IMR-90 (cell line): ENCODE results near the gene OPCML. TPM values are rescaled to one million over a fixed set of nuclear protein-coding genes. Genes with fewer than 3 reads are reported as not detected.

Experiments
- ATAC-seq: fragments of 200-7000 bp; cut with Tn5 transposase; 2 replicates; pipeline ENCODE4 v1.9.1; 2020; ENCODE audit warnings: low read depth, mild to moderate bottlenecking, moderate library complexity
- BruUV-seq: library from RNA; stranded (reverse); fragments of 400-500 nt; replicated peaks from 2 replicates; lab custom pipeline; 2021; lab: Mats Ljungman, UMichigan
- CTCF ChIA-PET: fragments of 300-600 bp; formaldehyde crosslinking; extraction: SDS; loops from one replicate; lab custom pipeline; 2021; ENCODE audit warnings: antibody characterized with exemption; lab: Yijun Ruan, JAX
- POLR2A ChIA-PET: fragments of 300-600 bp; sonication (Branson Sonifier 250); formaldehyde crosslinking; loops from one replicate; lab custom pipeline; 2022; ENCODE audit warnings: antibody characterized with exemption; ENCODE audit not compliant: unreplicated experiment; lab: Charles Lee
- DNase-seq: peaks from one replicate; pipeline ENCODE4 v3.0.0; 2013
- H2AFZ ChIP-seq: replicated peaks from 2 replicates; pipeline ENCODE3; 2013; ENCODE audit warnings: low read length, mild to moderate bottlenecking; ENCODE audit not compliant: poor library complexity
- H2AK5ac ChIP-seq: 2 replicates; pipeline ENCODE4 v1.6.1; 2013; ENCODE audit warnings: low read depth, low read length, inconsistent platforms
- H2AK9ac ChIP-seq: replicated peaks from 2 replicates; pipeline ENCODE3; 2013; ENCODE audit warnings: mild to moderate bottlenecking, low read depth, low read length, moderate library complexity; ENCODE audit not compliant: poor library complexity
- H2BK120ac ChIP-seq: 2 replicates; pipeline ENCODE4 v1.6.1; 2013; ENCODE audit warnings: low read depth, low read length, inconsistent platforms
- H2BK15ac ChIP-seq: 3 replicates; pipeline ENCODE4 v1.6.1; 2013; ENCODE audit warnings: low read depth, low read length, inconsistent platforms
- H2BK20ac ChIP-seq: 2 replicates; pipeline ENCODE4 v1.6.1; 2013; ENCODE audit warnings: low read depth, mild to moderate bottlenecking, inconsistent platforms, low read length, moderate library complexity
- H2BK5ac ChIP-seq: 2 replicates; pipeline ENCODE4 v1.6.1; 2013; ENCODE audit warnings: mild to moderate bottlenecking, low read depth, low read length, inconsistent platforms; ENCODE audit not compliant: poor library complexity, severe bottlenecking
- H3K14ac ChIP-seq: replicated peaks from 2 replicates; pipeline ENCODE4 v1.6.1; 2013; ENCODE audit warnings: low read depth, low read length, inconsistent platforms
- H3K18ac ChIP-seq: 2 replicates; pipeline ENCODE4 v1.6.1; 2013; ENCODE audit warnings: low read depth, low read length, control low read depth
- H3K23ac ChIP-seq: 2 replicates; pipeline ENCODE4 v1.6.1; 2013; ENCODE audit warnings: low read depth, low read length, inconsistent platforms
- H3K27ac ChIP-seq: 2 replicates; pipeline ENCODE4 v1.5.1; 2013; ENCODE audit warnings: mild to moderate bottlenecking, control low read depth, low read length; ENCODE audit not compliant: insufficient read depth
- H3K27me3 ChIP-seq: 2 replicates; pipeline ENCODE4 v1.6.1; 2013; ENCODE audit warnings: low read length; ENCODE audit not compliant: control insufficient read depth, insufficient read depth
- H3K36me3 ChIP-seq: 2 replicates; pipeline ENCODE4 v1.6.1; 2013; ENCODE audit warnings: low read length, mixed read lengths; ENCODE audit not compliant: control insufficient read depth, insufficient read depth
- H3K4ac ChIP-seq: 2 replicates; pipeline ENCODE4 v1.6.1; 2013; ENCODE audit warnings: low read depth, low read length, inconsistent platforms
- H3K4me1 ChIP-seq: 2 replicates; pipeline ENCODE4 v1.6.1; 2013; ENCODE audit warnings: low read length, mixed read lengths; ENCODE audit not compliant: control insufficient read depth, insufficient read depth
- H3K4me2 ChIP-seq: 2 replicates; pipeline ENCODE4 v1.6.1; 2013; ENCODE audit warnings: low read depth, mild to moderate bottlenecking, control low read depth, low read length, moderate library complexity
- H3K4me3 ChIP-seq: 2 replicates; pipeline ENCODE4 v1.5.1; 2013; ENCODE audit warnings: low read depth, mild to moderate bottlenecking, control low read depth, low read length, moderate library complexity; ENCODE audit not compliant: insufficient read depth
- H3K56ac ChIP-seq: 2 replicates; pipeline ENCODE4 v1.6.1; 2013; ENCODE audit warnings: low read length, inconsistent platforms; ENCODE audit not compliant: insufficient read depth; ENCODE audit errors: extremely low read depth
- H3K79me1 ChIP-seq, 2 experiments: 2 replicates each; pipeline ENCODE4 v1.6.1; 2013; ENCODE audit warnings: low read length in 2 of 2, inconsistent platforms in 1 of 2, low read depth in 1 of 2
- H3K9ac ChIP-seq: 2 replicates; pipeline ENCODE4 v1.6.1; 2013; ENCODE audit warnings: low read depth, low read length, control low read depth
- H3K9me1 ChIP-seq: 2 replicates; pipeline ENCODE4 v1.6.1; 2013; ENCODE audit warnings: low read length, inconsistent platforms; ENCODE audit not compliant: insufficient read depth
- H3K9me3 ChIP-seq: 2 replicates; pipeline ENCODE4 v1.6.1; 2013; ENCODE audit warnings: low read length; ENCODE audit not compliant: control insufficient read depth, insufficient read depth
- H4K20me1 ChIP-seq: 2 replicates; pipeline ENCODE4 v1.6.1; 2013; ENCODE audit warnings: low read length, inconsistent platforms; ENCODE audit not compliant: insufficient read depth
- H4K5ac ChIP-seq: 2 replicates; pipeline ENCODE4 v1.6.1; 2013; ENCODE audit warnings: mild to moderate bottlenecking, low read depth, low read length, control low read depth
- H4K8ac ChIP-seq, 2 experiments: 2 replicates each; pipeline ENCODE4 v1.6.1; 2013; ENCODE audit warnings: low read depth in 2 of 2, low read length in 2 of 2, control low read depth in 1 of 2, inconsistent platforms in 1 of 2
- H4K91ac ChIP-seq: 2 replicates; pipeline ENCODE4 v1.6.1; 2013; ENCODE audit warnings: low read depth, low read length, inconsistent platforms; ENCODE audit not compliant: insufficient read depth
- BHLHE40 ChIP-seq: fragments of 150-350 bp; IDR thresholded peaks from 2 replicates; pipeline ENCODE4 v1.6.1; 2016; ENCODE audit warnings: mild to moderate bottlenecking, low read depth, low read length
- CHD1 ChIP-seq: IDR thresholded peaks from 2 replicates; pipeline ENCODE4 v1.6.1; 2012; ENCODE audit warnings: low read depth, low read length, improper control_type of control experiment
- RCOR1 ChIP-seq: IDR thresholded peaks from 2 replicates; pipeline ENCODE4 v1.6.1; 2012; ENCODE audit warnings: mild to moderate bottlenecking, low read length, improper control_type of control experiment; ENCODE audit not compliant: insufficient replicate concordance
- WGBS, 2 experiments: methylation state at CpG; one replicate each; pipeline versions ENCODE4 v1.1.5 to v1.1.7; 2013; ENCODE audit warnings: missing lambda C conversion rate in 2 of 2; ENCODE audit not compliant: insufficient read length in 1 of 2; ENCODE audit errors: extremely low coverage in 2 of 2; 5-methylcytosine and 5-hydroxymethylcytosine counted together
- dilution Hi-C: fragments of 300-500 bp; cut with HindIII; formaldehyde crosslinking; loops from one replicate; pipeline ENCODE4 v1.14.3; 2018; ENCODE audit warnings: low sequenced_read_pairs; ENCODE audit not compliant: unreplicated experiment
- in situ Hi-C: fragments of 300-500 bp; cut with MboI; formaldehyde crosslinking; loops from 3 replicates; pipeline ENCODE4 v1.14.3; 2019; ENCODE audit warnings: low sequenced_read_pairs, inconsistent platforms, mixed read lengths
- intact Hi-C: fragments of 100-400 bp; cut with micrococcal nuclease; formaldehyde crosslinking; loops from 2 replicates; pipeline ENCODE4 v1.10.0; 2022
- polyA plus RNA-seq, 3 experiments: library from polyadenylated mRNA; depleted of rRNA; stranded (reverse); fragments of >200 nt; gene quantifications; 2 replicates each; pipeline ENCODE4 v1.2.3, GENCODE V29; 2012; ENCODE audit warnings: low replicate concordance in 1 of 3
- total RNA-seq: library from RNA; depleted of rRNA; stranded (reverse); fragments of >200 nt; gene quantifications from 2 replicates; pipeline ENCODE4 v1.2.3, GENCODE V29; 2012

Gene OPCML
- total and polyA plus RNA-seq, 2 of the 4 experiments (the other 2 are of a cell fraction) = under 0.01 to 2.6 TPM

- Histone ChIP-seq H2BK5ac (no peak overlapping the region), H2BK120ac (no peak overlapping the region), H4K8ac (no peak overlapping the region), H3K18ac (no peak overlapping the region), H4K91ac (no peak overlapping the region), H4K5ac (no peak overlapping the region), H3K27me3 (no peaks in the 10 kb centered on the region), H3K4me1 (no peaks in the 10 kb centered on the region), H3K9ac (no peak overlapping the region), H3K4me3 (no peak overlapping the region), H2AK5ac (no peak overlapping the region), H3K23ac (no peak overlapping the region), H2AK9ac (no peak overlapping the region), H3K79me1 (no peaks in the 10 kb centered on the region), H2BK15ac (no peak overlapping the region), H3K9me3 (peaks cover 38% of the 10 kb centered on the region), H3K4me2 (no peak overlapping the region), H3K4ac (no peak overlapping the region), H3K56ac (no peak overlapping the region), H3K14ac (no peak overlapping the region), H4K20me1 (no peaks in the 10 kb centered on the region), H3K27ac (no peak overlapping the region), H2AFZ (no peak overlapping the region), H3K9me1 (no peaks in the 10 kb centered on the region), H3K36me3 (no peaks in the 10 kb centered on the region), H2BK20ac (no peak overlapping the region)
- BruUV-seq = no TSS peak
- CTCF ChIA-PET = no interaction called here
- in situ Hi-C loops = no loop called here
- dilution Hi-C loops = no loop called here
- intact Hi-C loops = no loop called here
- TF ChIP-seq CHD1 (no peak), BHLHE40 (no peak), RCOR1 (no peak)
- no peak for ATAC-seq
- no CpG with 5 or more reads among the region's 2 CpGs for WGBS, 2 experiments
- no peak for DNase-seq
- POLR2A ChIA-PET = no interaction called here
Observed at GRCh38 chr11:133232665-133233064, 299.6 kb downstream of the OPCML start.
